OCI-LY7 (cell line): Measurements from ENCODE around the gene IL9R. TPM values are rescaled to one million over a fixed set of nuclear protein-coding genes. Genes with fewer than 3 reads are reported as not detected.
"Not testable (repeated sequence)": the region's sequence is repeated elsewhere in the genome, so short reads cannot be mapped to it uniquely, and the experiment has no call there.

Experiments
- BruUV-seq: library from RNA; stranded (reverse); fragments of 400-500 nt; replicated peaks from 2 replicates; lab custom pipeline; 2021; lab: Mats Ljungman, UMichigan
- CTCF ChIA-PET: fragments of 300-600 bp; sonication (Branson Sonifier 250); formaldehyde crosslinking; loops from one replicate; lab custom pipeline; 2022; ENCODE audit warnings: antibody characterized with exemption; ENCODE audit not compliant: unreplicated experiment; lab: Charles Lee
- POLR2A ChIA-PET: fragments of 300-600 bp; sonication (Branson Sonifier 250); formaldehyde crosslinking; loops from one replicate; lab custom pipeline; 2022; ENCODE audit warnings: antibody characterized with exemption; lab: Charles Lee
- DNase-seq: peaks from one replicate; pipeline ENCODE4 v3.0.0-alpha.2; 2015; ENCODE audit warnings: low spot score
- H2AFZ ChIP-seq: fragments of 200-600 bp; sonication (generic), shearing (Covaris generic); 2 replicates; pipeline ENCODE4 v1.6.1; 2014; ENCODE audit warnings: mild to moderate bottlenecking, antibody characterized with exemption, low read length, moderate library complexity
- H3K27ac ChIP-seq: fragments of 200-600 bp; sonication (generic); 2 replicates; pipeline ENCODE4 v1.5.1; 2014; ENCODE audit warnings: mixed run types, low read depth, mild to moderate bottlenecking, moderate library complexity, low read length, inconsistent platforms; ENCODE audit not compliant: poor library complexity, severe bottlenecking
- H3K36me3 ChIP-seq: fragments of 200-600 bp; sonication (generic); 2 replicates; pipeline ENCODE4 v1.6.1; 2014; ENCODE audit warnings: mild to moderate bottlenecking, antibody characterized with exemption, low read length, moderate library complexity, mixed read lengths; ENCODE audit not compliant: insufficient read depth
- H3K4me1 ChIP-seq: fragments of 200-600 bp; sonication (generic); 2 replicates; pipeline ENCODE4 v1.5.1; 2014; ENCODE audit warnings: mild to moderate bottlenecking, low read length; ENCODE audit not compliant: insufficient read depth, poor library complexity, severe bottlenecking
- H3K4me2 ChIP-seq: fragments of 200-600 bp; sonication (generic); 2 replicates; pipeline ENCODE4 v1.6.1; 2014; ENCODE audit warnings: mild to moderate bottlenecking, low read length
- H3K4me3 ChIP-seq: fragments of 200-600 bp; sonication (generic); 2 replicates; pipeline ENCODE4 v1.5.1; 2014; ENCODE audit warnings: mild to moderate bottlenecking, low read depth, low read length; ENCODE audit not compliant: poor library complexity, severe bottlenecking
- H3K79me2 ChIP-seq: fragments of 200-600 bp; sonication (generic); 2 replicates; pipeline ENCODE4 v1.6.1; 2016; ENCODE audit warnings: low read depth, mild to moderate bottlenecking, low read length, moderate library complexity, mixed read lengths; ENCODE audit not compliant: insufficient read depth
- H3K9me2 ChIP-seq: fragments of 200-600 bp; sonication (generic); 2 replicates; pipeline ENCODE4 v1.6.1; 2016; ENCODE audit warnings: mild to moderate bottlenecking, low read length, mixed read lengths; ENCODE audit not compliant: insufficient read depth
- H3K9me3 ChIP-seq: fragments of 200-600 bp; sonication (generic); 2 replicates; pipeline ENCODE4 v1.6.1; 2014; ENCODE audit warnings: mild to moderate bottlenecking, mixed run types, low read length, mixed read lengths
- H4K20me1 ChIP-seq: fragments of 200-600 bp; sonication (generic); 2 replicates; pipeline ENCODE4 v1.6.1; 2014; ENCODE audit warnings: mild to moderate bottlenecking, antibody characterized with exemption, low read length, moderate library complexity, mixed read lengths; ENCODE audit not compliant: insufficient read depth
- CTCF ChIP-seq: fragments of 200-600 bp; sonication (generic); conservative IDR thresholded peaks from 2 replicates; pipeline ENCODE4 v1.5.1; 2014; ENCODE audit warnings: mild to moderate bottlenecking, antibody characterized with exemption, low read length, moderate library complexity, mixed read lengths
- EZH2phosphoT487 ChIP-seq: fragments of 200-600 bp; sonication (generic); IDR thresholded peaks from 2 replicates; pipeline ENCODE4 v1.6.1; 2018; ENCODE audit warnings: low read depth, borderline replicate concordance, mild to moderate bottlenecking, mixed run types, antibody characterized with exemption, low read length, moderate library complexity, mixed read lengths
- intact Hi-C: fragments of 100-400 bp; cut with micrococcal nuclease; formaldehyde crosslinking; loops from one replicate; pipeline ENCODE4 v1.10.0; 2022; ENCODE audit not compliant: unreplicated experiment
- total RNA-seq, 2 experiments: library from RNA; depleted of rRNA in 1 of 2; stranded (reverse); fragments of >200 nt in 1 of 2; shearing (Covaris generic) in 1 of 2; gene quantifications; 2 replicates each; pipeline ENCODE4 v1.2.3, GENCODE V29; 2014 to 2022

IL9R gene
- total RNA-seq, 2 experiments from 2014 or later, result 1.5 to 5.1 TPM

- H3K9me2 ChIP-seq, result no peaks in the 10 kb centered on the region
- no peak overlapping the region for H3K27ac ChIP-seq
- H3K79me2 ChIP-seq, result no peaks in the 10 kb centered on the region
- no peak overlapping the region for H3K4me3 ChIP-seq
- H3K4me1 ChIP-seq, result no peaks in the 10 kb centered on the region
- H2AFZ ChIP-seq, result no peak overlapping the region
- no peaks in the 10 kb centered on the region for H3K9me3 ChIP-seq
- intact Hi-C loops, result no loop called here
- TF ChIP-seq CTCF, result no peak
- TF ChIP-seq EZH2phosphoT487, result no peak
- BruUV-seq, result no TSS peak
- H4K20me1 ChIP-seq, result no peaks in the 10 kb centered on the region
- ChIA-PET CTCF (no interaction called here), POLR2A (no interaction called here)
- H3K4me2 ChIP-seq, result no peak overlapping the region
- no peak for DNase-seq
- no peaks in the 10 kb centered on the region for H3K36me3 ChIP-seq
Observed at GRCh38 chrX:156008915-156009314, 11.4 kb downstream of the IL9R start.

GRCh38 chrX:156009691-156010090 lies 12.2 kb downstream of the IL9R start:
- H3K9me2 ChIP-seq, H4K20me1 ChIP-seq, H3K9me3 ChIP-seq, POLR2A ChIA-PET, intact Hi-C loops, H3K4me3 ChIP-seq, BruUV-seq, H3K27ac ChIP-seq, H3K79me2 ChIP-seq, H2AFZ ChIP-seq, H3K4me2 ChIP-seq, H3K4me1 ChIP-seq, CTCF ChIA-PET, DNase-seq, H3K36me3 ChIP-seq: not testable (repeated sequence)

- H3K36me3 ChIP-seq, H3K4me3 ChIP-seq, H2AFZ ChIP-seq, H3K4me1 ChIP-seq, H4K20me1 ChIP-seq, DNase-seq, BruUV-seq, H3K9me3 ChIP-seq, H3K4me2 ChIP-seq, POLR2A ChIA-PET, CTCF ChIA-PET, H3K27ac ChIP-seq, intact Hi-C loops, H3K79me2 ChIP-seq, H3K9me2 ChIP-seq: not testable (repeated sequence)
Observed at GRCh38 chrX:156013286-156013953, 15.9 kb downstream of the IL9R start.

GRCh38 chrX:156019846-156020245 lies 22.4 kb downstream of the IL9R start:
- DNase-seq, CTCF ChIA-PET, H3K79me2 ChIP-seq, POLR2A ChIA-PET, H3K9me3 ChIP-seq, H3K4me1 ChIP-seq, H3K27ac ChIP-seq, H4K20me1 ChIP-seq, intact Hi-C loops, H3K4me3 ChIP-seq, H3K4me2 ChIP-seq, H3K36me3 ChIP-seq, BruUV-seq, H3K9me2 ChIP-seq, H2AFZ ChIP-seq: not testable (repeated sequence)

GRCh38 chrX:156023002-156023401 lies 25.5 kb downstream of the IL9R start:
- H3K36me3 ChIP-seq, POLR2A ChIA-PET, H2AFZ ChIP-seq, H3K9me2 ChIP-seq, DNase-seq, H3K27ac ChIP-seq, H3K9me3 ChIP-seq, intact Hi-C loops, BruUV-seq, H3K4me2 ChIP-seq, CTCF ChIA-PET, H3K4me3 ChIP-seq, H4K20me1 ChIP-seq, H3K4me1 ChIP-seq, H3K79me2 ChIP-seq: not testable (repeated sequence)
